Liver (tissue), 9 donors: ENCODE data around the gene LDLRAD3. TPM values are rescaled to one million over a fixed set of nuclear protein-coding genes. Genes with fewer than 3 reads are reported as not detected.

Experiments used
- DNase-seq: peaks from one replicate; pipeline ENCODE4 v3.0.0-alpha.2; 2017; ENCODE audit warnings: low spot score
- H3K27ac ChIP-seq, 2 donors: one replicate each; pipeline ENCODE4 v1.7.0; 2013; ENCODE audit warnings: inconsistent platforms in 2 of 2, low read length in 2 of 2, control low read depth in 1 of 2, low read depth in 1 of 2, mild to moderate bottlenecking in 1 of 2
- H3K27me3 ChIP-seq, 4 donors: one replicate each; pipeline versions ENCODE4 v1.6.1 to v1.7.0; 2013; ENCODE audit warnings: low read length in 3 of 4, inconsistent platforms in 1 of 4, mild to moderate bottlenecking in 1 of 4, moderate library complexity in 1 of 4; ENCODE audit not compliant: control insufficient read depth in 4 of 4, insufficient read depth in 4 of 4
- H3K36me3 ChIP-seq, 4 donors: one replicate each; pipeline versions ENCODE4 v1.6.1 to v1.7.0; 2013; ENCODE audit warnings: low read length in 3 of 4, mild to moderate bottlenecking in 3 of 4, low read depth in 1 of 4, moderate library complexity in 1 of 4; ENCODE audit not compliant: control insufficient read depth in 4 of 4, insufficient read depth in 3 of 4
- H3K4me1 ChIP-seq, 4 donors: one replicate each; pipeline versions ENCODE4 v1.6.1 to v1.7.0; 2013; ENCODE audit warnings: low read length in 3 of 4, mild to moderate bottlenecking in 3 of 4, moderate library complexity in 1 of 4; ENCODE audit not compliant: control insufficient read depth in 4 of 4, insufficient read depth in 4 of 4
- H3K4me3 ChIP-seq, 3 donors: one replicate each; pipeline versions ENCODE4 v1.6.1 to v1.7.0; 2013; ENCODE audit warnings: low read length in 3 of 3, control low read depth in 1 of 3, low read depth in 1 of 3, mild to moderate bottlenecking in 1 of 3
- H3K9ac ChIP-seq, 2 donors: one replicate each; pipeline ENCODE4 v1.7.0; 2013; ENCODE audit warnings: low read length in 2 of 2, mild to moderate bottlenecking in 2 of 2, moderate library complexity in 2 of 2, control low read depth in 1 of 2, low read depth in 1 of 2
- H3K9me3 ChIP-seq, 4 donors: one replicate each; pipeline versions ENCODE4 v1.6.1 to v1.7.0; 2013; ENCODE audit warnings: low read length in 3 of 4; ENCODE audit not compliant: control insufficient read depth in 4 of 4
- ATF3 ChIP-seq: IDR thresholded peaks from 2 replicates; pipeline ENCODE4 v1.6.1; 2016; ENCODE audit warnings: antibody characterized with exemption
- CTCF ChIP-seq: fragments of 150-350 bp; IDR thresholded peaks from 2 replicates; pipeline ENCODE4 v1.5.1; 2017; ENCODE audit warnings: improper control_type of control experiment, low read depth, low read length; ENCODE audit not compliant: missing input control
- EGR1 ChIP-seq, 2 donors: IDR thresholded peaks; 2 replicates each; pipeline ENCODE4 v1.6.1; 2016 to 2018; ENCODE audit warnings: antibody characterized with exemption in 2 of 2, low read depth in 2 of 2
- FOXA1 ChIP-seq: IDR thresholded peaks from 2 replicates; pipeline ENCODE4 v1.6.1; 2016; ENCODE audit warnings: antibody characterized with exemption
- FOXA2 ChIP-seq: IDR thresholded peaks from 2 replicates; pipeline ENCODE4 v1.6.1; 2016; ENCODE audit warnings: antibody characterized with exemption
- GABPA ChIP-seq, 2 donors: IDR thresholded peaks in 1 of 2; conservative IDR thresholded peaks in 1 of 2; 2 replicates each; pipeline ENCODE4 v1.6.1; 2016; ENCODE audit warnings: antibody characterized with exemption in 2 of 2, mild to moderate bottlenecking in 1 of 2, moderate library complexity in 1 of 2
- HNF4G ChIP-seq: IDR thresholded peaks from 2 replicates; pipeline ENCODE4 v1.6.1; 2016; ENCODE audit warnings: antibody characterized with exemption
- JUND ChIP-seq, 2 donors: IDR thresholded peaks; 2 replicates each; pipeline ENCODE4 v1.6.1; 2016; ENCODE audit warnings: antibody characterized with exemption in 2 of 2
- REST ChIP-seq: IDR thresholded peaks from 2 replicates; pipeline ENCODE4 v1.6.1; 2016; ENCODE audit warnings: antibody characterized with exemption, mild to moderate bottlenecking
- RXRA ChIP-seq, 2 donors: IDR thresholded peaks; 2 replicates each; pipeline ENCODE4 v1.6.1; 2017 to 2018; ENCODE audit warnings: antibody characterized with exemption in 2 of 2, mild to moderate bottlenecking in 1 of 2
- SP1 ChIP-seq: IDR thresholded peaks from 2 replicates; pipeline ENCODE4 v1.6.1; 2018; ENCODE audit warnings: antibody characterized with exemption, mild to moderate bottlenecking
- TAF1 ChIP-seq: conservative IDR thresholded peaks from 2 replicates; pipeline ENCODE4 v1.6.1; 2016; ENCODE audit warnings: antibody characterized with exemption, mild to moderate bottlenecking
- YY1 ChIP-seq: IDR thresholded peaks from 2 replicates; pipeline ENCODE4 v1.6.1; 2016; ENCODE audit warnings: antibody characterized with exemption, mild to moderate bottlenecking
- WGBS: extraction: QIAGEN DNeasy Blood & Tissue Kit; methylation state at CpG from one replicate; pipeline ENCODE4 v1.1.7; 2013; 5-methylcytosine and 5-hydroxymethylcytosine counted together
- polyA plus RNA-seq, 2 donors: library from polyadenylated mRNA; stranded (reverse) in 1 of 2; unstranded in 1 of 2; fragments of 200-250 nt in 1 of 2; fragments of >200 nt in 1 of 2; fragmentation: Nextera tagmentation in 1 of 2; extraction: Ambion mirVana in 1 of 2; gene quantifications; one replicate each; pipeline versions ENCODE4 v1.2.1 to v1.2.3, GENCODE V29; 2013 to 2015
- total RNA-seq, 2 donors: library from RNA; depleted of rRNA; stranded (reverse); fragments of >200 nt; gene quantifications; one replicate each; pipeline ENCODE4 v1.2.3, GENCODE V29; 2014
- donor health status: healthy.
- donor health status: healthy.
- donor health status: healthy.
- donor health status: healthy.
- donor health status: healthy.

LDLRAD3 gene
- total and polyA plus RNA-seq, 4 donors, result 0.75 to 1.3 (median 0.93) TPM

- Histone ChIP-seq H3K4me1 (no peaks in the 10 kb centered on the region), H3K27ac (no peak overlapping the region), H3K36me3 (no peaks in the 10 kb centered on the region), H3K4me3 (no peak overlapping the region), H3K27me3 (no peaks in the 10 kb centered on the region), H3K9me3 (no peaks in the 10 kb centered on the region), H3K9ac (no peak overlapping the region)
- TF ChIP-seq YY1 (no peak), RXRA (IDR thresholded peaks at IDR 0.05) (no peak), EGR1 (IDR thresholded peaks at IDR 0.05; ENCODE audit: low read depth in 2 of 2) (no peak), HNF4G (no peak), ATF3 (no peak), TAF1 (no peak), SP1 (no peak), FOXA1 (no peak)
- 84% methylated on average over 6 of the region's 6 CpGs for WGBS
- DNase-seq, result no peak
These were observed 223.9 kb downstream of the LDLRAD3 start for GRCh38 chr11:36167729-36168128.

DNA sequence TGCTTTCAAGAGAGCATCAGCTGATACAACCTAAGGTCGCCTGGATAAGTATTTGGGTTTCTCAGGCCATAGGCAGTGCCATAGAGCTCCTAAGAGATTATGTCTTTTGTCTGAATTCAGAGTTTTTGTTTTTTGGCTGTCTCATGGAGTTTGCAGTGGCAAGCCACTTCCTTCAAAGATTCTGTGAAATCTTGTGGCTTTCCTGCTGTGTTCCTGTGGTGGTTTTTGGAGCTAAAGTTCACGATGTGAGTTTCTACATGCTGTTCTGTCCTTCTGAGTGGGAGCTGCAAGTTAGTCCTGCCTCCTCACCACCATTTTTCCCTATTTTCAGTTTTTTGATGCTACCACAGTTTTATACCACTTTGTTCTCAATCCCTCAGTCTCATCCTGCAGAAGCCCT is 234.0 kb downstream of the LDLRAD3 start:
- WGBS, result 57% methylated on average over 2 of the region's 2 CpGs
- no peak overlapping the region for H3K9ac ChIP-seq

More for the DNA sequence above, 234.0 kb downstream of the LDLRAD3 start:
- TF ChIP-seq GABPA (IDR thresholded peaks at IDR 0.05 in 1 of 2, conservative IDR thresholded peaks at IDR 0.05 in 1 of 2), result no peak
- no peak for TF ChIP-seq FOXA2
- no peak for TF ChIP-seq HNF4G
- no peak for TF ChIP-seq FOXA1
- no peak for TF ChIP-seq ATF3
- TF ChIP-seq CTCF, result no peak
- TF ChIP-seq EGR1 (IDR thresholded peaks at IDR 0.05; ENCODE audit: low read depth in 2 of 2), result no peak
- no peak for TF ChIP-seq REST
- TF ChIP-seq JUND (IDR thresholded peaks at IDR 0.05), result no peak
- no peak overlapping the region for H3K4me3 ChIP-seq
- no peak for DNase-seq
- H3K4me1 ChIP-seq, result no peaks in the 10 kb centered on the region
- no peaks in the 10 kb centered on the region for H3K36me3 ChIP-seq
- H3K9me3 ChIP-seq, result no peaks in the 10 kb centered on the region
- peaks cover 0 to 2% (median 0%) of the 10 kb centered on the region in 4 donors for H3K27me3 ChIP-seq
- no peak overlapping the region for H3K27ac ChIP-seq
